ENCODE measurements around the gene AUTS2. TPM values are rescaled to one million over a fixed set of nuclear protein-coding genes. Genes with fewer than 3 reads are reported as not detected.

Gene AUTS2
- total RNA-seq, 1 donor from 2014 or later: 53.0 TPM

DNA sequence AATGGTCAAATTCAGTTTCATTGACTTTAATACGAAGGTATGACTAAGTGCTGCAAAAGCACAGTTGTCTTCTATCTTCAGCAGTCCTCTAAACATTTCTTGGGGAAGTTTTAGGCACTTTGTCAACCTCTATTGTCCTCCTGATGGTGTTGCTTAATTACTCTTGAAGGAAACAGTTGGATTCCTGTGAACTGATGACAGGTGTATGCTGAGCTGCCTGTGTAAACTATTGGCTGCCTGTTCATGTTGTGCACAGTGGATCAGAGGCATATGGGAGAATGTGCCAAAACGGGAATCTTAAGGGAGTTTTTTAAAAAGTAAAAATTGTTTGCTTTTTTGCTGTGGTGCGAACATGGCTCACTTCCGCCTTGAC, 221.0 kb downstream of the AUTS2 start:
- Histone ChIP-seq H3K9me3 (no peaks in the 10 kb centered on the region), H3K4me3 (no peak overlapping the region), H3K4me1 (peaks cover 56% of the 10 kb centered on the region), H3K27ac (no peak overlapping the region), H3K36me3 (no peaks in the 10 kb centered on the region), H3K27me3 (no peaks in the 10 kb centered on the region)
- DNase-seq (ENCODE audit: extremely low spot score in 2 of 2): no peak
- TF ChIP-seq POLR2AphosphoS5 (IDR thresholded peaks at IDR 0.05; ENCODE audit: insufficient read depth in 1 of 2, low read depth in 1 of 2): no peak
- no peak for TF ChIP-seq POLR2A (IDR thresholded peaks at IDR 0.05)
- no peak for TF ChIP-seq CTCF (IDR thresholded peaks at IDR 0.05)
- intact Hi-C loops (cut with DNase I): no loop called here

- H3K4me1 ChIP-seq: peaks cover 58% of the 10 kb centered on the region
- intact Hi-C loops (cut with DNase I): no loop called here
- no peaks in the 10 kb centered on the region for H3K36me3 ChIP-seq
- TF ChIP-seq POLR2AphosphoS5 (IDR thresholded peaks at IDR 0.05; ENCODE audit: insufficient read depth in 1 of 2, low read depth in 1 of 2) (no peak), CTCF (IDR thresholded peaks at IDR 0.05) (no peak), POLR2A (IDR thresholded peaks at IDR 0.05) (no peak)
- no peak for DNase-seq (ENCODE audit: extremely low spot score in 2 of 2)
- H3K9me3 ChIP-seq: no peaks in the 10 kb centered on the region
- no peak overlapping the region for H3K4me3 ChIP-seq
- no peak overlapping the region for H3K27ac ChIP-seq
- no peaks in the 10 kb centered on the region for H3K27me3 ChIP-seq
Measured at GRCh38 chr7:69820479-69821192, 222.4 kb downstream of the AUTS2 start.

GRCh38 chr7:69822386-69822785, 224.1 kb downstream of the AUTS2 start:
- H3K4me3 ChIP-seq: no peak overlapping the region
- intact Hi-C loops (cut with DNase I): no loop called here
- H3K4me1 ChIP-seq: peaks cover 56% of the 10 kb centered on the region
- no peak for DNase-seq (ENCODE audit: extremely low spot score in 2 of 2)
- no peaks in the 10 kb centered on the region for H3K9me3 ChIP-seq
- H3K27ac ChIP-seq: no peak overlapping the region
- TF ChIP-seq CTCF (IDR thresholded peaks at IDR 0.05) (no peak), POLR2A (IDR thresholded peaks at IDR 0.05) (no peak), POLR2AphosphoS5 (IDR thresholded peaks at IDR 0.05; ENCODE audit: insufficient read depth in 1 of 2, low read depth in 1 of 2) (no peak)
- no peaks in the 10 kb centered on the region for H3K27me3 ChIP-seq
- H3K36me3 ChIP-seq: no peaks in the 10 kb centered on the region

DNA sequence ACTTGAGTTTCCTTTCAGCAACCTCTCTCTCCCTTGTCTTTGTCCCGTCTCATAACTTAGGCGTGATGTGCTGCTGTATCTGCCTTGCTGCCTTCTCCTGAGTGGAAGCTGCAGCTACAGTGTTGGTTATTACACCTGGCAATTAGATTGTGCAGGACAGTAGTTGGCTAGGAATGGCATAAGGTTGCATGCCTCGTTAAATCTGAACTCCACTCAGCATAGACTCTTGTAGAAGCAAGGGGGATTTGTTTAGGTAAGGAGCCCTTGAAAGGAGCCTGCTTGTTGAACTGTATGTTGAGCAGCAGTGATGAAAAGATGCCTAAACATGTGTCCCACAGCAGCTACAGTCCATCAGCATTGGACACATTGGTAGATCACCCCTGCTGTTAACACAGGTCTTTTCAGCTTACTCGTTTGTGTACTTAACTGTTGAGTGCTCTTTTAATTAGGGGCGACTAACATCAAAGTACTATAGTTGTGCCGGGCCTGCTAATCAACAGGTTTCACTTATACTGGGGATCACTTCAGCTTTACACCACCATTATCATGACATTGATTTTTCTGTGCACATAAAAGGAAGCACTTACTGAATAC, 225.0 kb downstream of the AUTS2 start:
- H3K4me1 ChIP-seq: peaks cover 48% of the 10 kb centered on the region
- H3K27me3 ChIP-seq: no peaks in the 10 kb centered on the region
- no peak for TF ChIP-seq POLR2AphosphoS5 (IDR thresholded peaks at IDR 0.05; ENCODE audit: insufficient read depth in 1 of 2, low read depth in 1 of 2)
- TF ChIP-seq CTCF (IDR thresholded peaks at IDR 0.05): no peak
- no peak for TF ChIP-seq POLR2A (IDR thresholded peaks at IDR 0.05)
- H3K27ac ChIP-seq: no peak overlapping the region
- H3K36me3 ChIP-seq: no peaks in the 10 kb centered on the region
- H3K9me3 ChIP-seq: no peaks in the 10 kb centered on the region
- H3K4me3 ChIP-seq: no peak overlapping the region
- intact Hi-C loops (cut with DNase I): no loop called here
- no peak for DNase-seq (ENCODE audit: extremely low spot score in 2 of 2)

Data from vagina (tissue), 2 donors.